ENCODE results near the gene CTDSPL.
"Not testable (repeated sequence)": the region's sequence is repeated elsewhere in the genome, so short reads cannot be mapped to it uniquely, and the experiment has no call there.

Gene CTDSPL

DNA sequence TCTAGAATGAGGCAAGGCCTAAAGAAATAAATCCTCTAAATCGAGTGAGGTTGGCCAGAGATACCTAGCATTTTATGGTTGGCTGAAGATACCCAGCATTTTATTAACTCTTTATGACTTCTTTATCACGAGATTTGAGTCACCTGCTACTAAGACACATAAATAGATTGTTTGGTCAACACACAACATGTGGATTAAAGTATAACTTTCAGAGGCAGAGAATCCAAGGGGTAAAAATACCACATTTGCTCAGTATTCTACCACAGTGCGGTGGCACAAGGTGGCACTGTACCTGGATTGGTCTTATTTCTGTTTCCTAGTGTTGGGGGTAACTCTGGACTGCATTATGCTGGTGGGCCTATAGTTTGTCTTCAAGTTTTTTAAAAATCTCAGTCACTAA lies 102.0 kb downstream of the CTDSPL start:
- DNase-seq (no peak), ATAC-seq (no peak)
- Mint-ChIP-seq H3K4me1 (no peaks in the 10 kb centered on the region), H3K9me3 (no peaks in the 10 kb centered on the region), H3K27ac (no peak overlapping the region), H3K36me3 (ENCODE audit: low read depth) (no peaks in the 10 kb centered on the region), H3K27me3 (no peaks in the 10 kb centered on the region), H3K4me3 (no peak overlapping the region)

DNA sequence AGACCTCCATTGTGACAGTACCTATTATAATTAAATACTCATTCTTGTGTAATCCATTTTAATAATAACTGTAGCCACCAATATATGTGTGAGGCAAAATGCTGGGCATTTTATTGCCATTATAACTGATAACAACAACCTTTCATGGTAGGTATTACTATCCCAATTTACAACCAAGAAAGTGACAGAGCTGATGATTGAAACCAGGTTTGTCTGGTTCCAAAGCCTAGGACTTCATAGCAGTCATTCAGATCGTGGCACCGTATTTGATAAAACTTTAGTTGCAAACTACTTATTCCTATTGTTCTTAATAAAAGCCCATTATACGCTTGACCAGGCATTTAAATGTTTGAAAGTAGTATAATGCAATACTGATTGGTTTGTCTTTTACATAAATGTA lies 102.5 kb downstream of the CTDSPL start:
- no peaks in the 10 kb centered on the region for H3K4me1 Mint-ChIP-seq
- H3K27me3 Mint-ChIP-seq: no peaks in the 10 kb centered on the region
- no peak overlapping the region for H3K27ac Mint-ChIP-seq
- no peak overlapping the region for H3K4me3 Mint-ChIP-seq
- no peaks in the 10 kb centered on the region for H3K36me3 Mint-ChIP-seq (ENCODE audit: low read depth)
- no peak for DNase-seq
- ATAC-seq: no peak
- no peaks in the 10 kb centered on the region for H3K9me3 Mint-ChIP-seq

DNA sequence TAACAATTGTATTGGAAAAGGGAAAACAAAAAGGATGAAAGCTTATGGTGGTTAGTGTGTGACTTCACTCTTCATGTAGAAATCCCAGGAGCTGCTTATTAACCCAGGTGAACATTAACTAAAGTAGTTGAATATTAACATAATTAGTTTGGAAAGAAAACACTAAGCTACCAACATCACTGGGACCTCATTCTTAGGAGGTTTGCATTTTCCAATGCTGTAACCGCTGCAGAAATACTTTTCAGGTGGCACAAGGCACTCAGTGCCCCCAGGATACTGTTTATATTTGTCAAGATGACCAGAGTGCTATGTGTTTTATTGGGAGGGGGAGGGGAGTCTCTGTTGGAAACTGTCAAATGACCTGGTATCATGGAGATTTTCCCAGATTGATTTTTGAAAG lies 103.0 kb downstream of the CTDSPL start:
- DNase-seq (no peak), ATAC-seq (no peak)
- H3K4me3 Mint-ChIP-seq: no peak overlapping the region
- no peaks in the 10 kb centered on the region for H3K9me3 Mint-ChIP-seq
- H3K4me1 Mint-ChIP-seq: no peaks in the 10 kb centered on the region
- H3K27ac Mint-ChIP-seq: no peak overlapping the region
- H3K36me3 Mint-ChIP-seq (ENCODE audit: low read depth): no peaks in the 10 kb centered on the region
- H3K27me3 Mint-ChIP-seq: no peaks in the 10 kb centered on the region

DNA sequence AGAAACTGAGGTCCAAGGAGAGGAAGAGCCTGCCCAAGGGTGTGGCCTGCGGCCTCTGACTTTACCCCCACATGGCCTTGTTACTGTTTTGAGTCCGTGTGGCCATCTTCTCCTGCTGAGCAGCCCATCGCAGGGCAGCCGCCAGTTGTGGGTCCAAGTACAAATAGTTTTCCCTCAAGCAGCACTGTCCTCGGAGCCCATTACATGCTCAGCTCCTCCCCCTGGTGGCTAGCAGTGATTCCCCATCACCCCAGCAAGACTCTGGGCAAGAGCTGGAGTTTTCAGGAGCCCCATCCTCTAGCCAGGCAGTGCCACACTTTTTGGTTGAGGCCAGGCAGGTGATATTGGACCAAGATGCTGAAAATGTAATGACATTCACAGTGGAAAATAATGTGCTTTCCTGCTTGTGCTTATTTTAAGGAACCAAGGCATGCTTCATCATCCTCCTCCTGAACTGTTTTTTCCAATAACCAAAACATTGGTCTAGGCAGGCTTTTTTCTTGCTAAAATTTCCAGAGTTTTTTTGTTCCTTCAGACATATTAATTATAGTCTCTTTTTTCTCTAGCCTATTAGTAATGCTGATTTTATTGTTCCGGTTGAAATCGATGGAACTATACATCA lies 105.7 kb downstream of the CTDSPL start:
- no peak overlapping the region for H3K4me3 Mint-ChIP-seq
- ATAC-seq: peak; percentile 75

DNA sequence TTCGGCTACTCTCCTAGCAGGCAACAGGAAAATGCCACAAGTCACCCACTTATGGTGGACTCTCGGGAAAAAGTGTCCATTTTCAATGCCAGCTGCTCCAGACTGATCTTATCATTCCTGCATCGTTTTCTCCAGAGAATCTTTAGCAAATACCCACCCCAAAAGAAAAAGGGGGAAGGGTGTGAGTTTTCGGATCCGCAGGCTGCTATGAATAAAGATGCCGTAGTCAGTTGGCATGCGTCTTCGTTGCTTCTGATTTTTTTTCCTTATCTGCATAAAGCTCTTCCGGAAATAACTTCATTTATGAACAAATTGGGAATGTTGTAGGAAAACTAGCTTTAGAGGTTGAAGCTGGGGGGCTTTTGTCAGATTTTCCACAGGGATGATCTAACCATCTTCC lies 106.5 kb downstream of the CTDSPL start:
- Mint-ChIP-seq H3K9me3 (no peaks in the 10 kb centered on the region), H3K27ac (no peak overlapping the region), H3K36me3 (ENCODE audit: low read depth) (no peaks in the 10 kb centered on the region), H3K27me3 (no peaks in the 10 kb centered on the region), H3K4me3 (no peak overlapping the region), H3K4me1 (no peaks in the 10 kb centered on the region)
- DNase-seq (no peak), ATAC-seq (no peak)

More for the DNA sequence above, 105.7 kb downstream of the CTDSPL start:
- no peaks in the 10 kb centered on the region for H3K4me1 Mint-ChIP-seq
- H3K27me3 Mint-ChIP-seq: no peaks in the 10 kb centered on the region
- DNase-seq: peak; percentile 62
- H3K36me3 Mint-ChIP-seq (ENCODE audit: low read depth): no peaks in the 10 kb centered on the region
- no peaks in the 10 kb centered on the region for H3K9me3 Mint-ChIP-seq
- no peak overlapping the region for H3K27ac Mint-ChIP-seq

DNA sequence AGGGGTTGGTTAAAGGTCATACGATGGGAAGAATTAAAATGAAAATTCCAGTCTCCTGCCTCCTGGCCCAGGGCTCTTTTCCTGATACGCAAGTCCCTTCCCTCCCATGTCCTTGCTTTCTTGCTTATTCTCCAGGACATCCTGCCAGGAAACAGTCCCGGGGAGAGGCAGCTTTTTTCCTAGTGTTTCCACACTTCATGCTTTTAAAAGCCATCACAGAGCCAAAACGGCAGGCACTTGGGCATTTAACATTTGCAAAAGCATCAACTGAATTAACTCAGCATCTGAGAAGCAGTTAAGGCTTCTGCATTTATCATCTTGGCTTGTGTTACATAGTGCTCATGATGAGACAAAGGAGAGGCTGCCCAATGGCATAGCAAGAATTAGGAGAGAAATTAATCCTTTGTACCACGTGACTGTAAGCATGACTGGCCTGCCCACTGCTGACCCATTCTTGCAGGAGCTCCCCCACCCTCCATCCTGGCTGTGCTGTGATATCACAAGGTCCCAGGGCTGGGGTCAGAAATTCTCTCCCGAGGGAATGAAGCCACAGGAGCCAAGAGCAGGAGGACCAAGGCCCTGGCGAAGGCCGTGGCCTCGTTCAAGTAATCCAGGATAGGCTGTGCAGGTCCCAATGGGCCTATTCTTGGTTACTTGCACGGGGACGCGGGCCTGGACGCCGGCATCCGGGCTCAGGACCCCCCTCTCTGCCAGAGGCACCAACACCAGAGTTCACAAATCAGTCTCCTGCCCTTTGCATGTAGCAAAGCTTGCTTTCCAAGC lies 107.3 kb downstream of the CTDSPL start:
- H3K36me3 Mint-ChIP-seq (ENCODE audit: low read depth): no peaks in the 10 kb centered on the region
- no peak for ATAC-seq
- H3K27ac Mint-ChIP-seq: no peak overlapping the region
- H3K9me3 Mint-ChIP-seq: no peaks in the 10 kb centered on the region
- no peak for DNase-seq
- H3K4me3 Mint-ChIP-seq: no peak overlapping the region
- no peaks in the 10 kb centered on the region for H3K4me1 Mint-ChIP-seq
- H3K27me3 Mint-ChIP-seq: no peaks in the 10 kb centered on the region

DNA sequence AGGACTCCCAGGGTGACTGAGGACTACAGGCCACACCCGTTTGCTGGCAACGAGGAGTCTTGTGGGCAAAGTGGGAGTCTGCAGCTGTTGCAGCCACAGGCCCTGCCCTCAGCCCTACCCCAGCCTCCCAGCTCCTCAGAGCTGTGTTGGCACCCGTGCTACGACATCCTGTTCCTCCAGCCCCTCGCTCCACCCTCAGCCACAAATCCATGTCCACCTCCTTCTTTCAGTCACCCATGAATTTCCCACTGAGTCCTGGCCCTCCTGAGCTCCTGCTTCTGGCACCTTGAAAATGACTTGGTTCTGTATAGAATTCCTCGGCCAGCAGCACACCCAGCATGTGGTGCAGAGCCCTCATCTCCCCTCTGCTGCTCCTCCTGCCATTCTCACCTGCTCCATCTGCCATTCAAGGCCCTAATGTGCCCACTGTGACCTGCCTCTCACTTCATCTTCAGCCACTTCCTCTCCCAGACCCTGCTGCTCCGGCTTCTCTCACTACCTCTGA lies 108.0 kb downstream of the CTDSPL start:
- ATAC-seq (no peak), DNase-seq (no peak)
- H3K4me3 Mint-ChIP-seq: no peak overlapping the region
- no peaks in the 10 kb centered on the region for H3K9me3 Mint-ChIP-seq
- no peak overlapping the region for H3K27ac Mint-ChIP-seq
- H3K4me1 Mint-ChIP-seq: peaks cover 2% of the 10 kb centered on the region
- H3K27me3 Mint-ChIP-seq: no peaks in the 10 kb centered on the region
- H3K36me3 Mint-ChIP-seq (ENCODE audit: low read depth): no peaks in the 10 kb centered on the region

DNA sequence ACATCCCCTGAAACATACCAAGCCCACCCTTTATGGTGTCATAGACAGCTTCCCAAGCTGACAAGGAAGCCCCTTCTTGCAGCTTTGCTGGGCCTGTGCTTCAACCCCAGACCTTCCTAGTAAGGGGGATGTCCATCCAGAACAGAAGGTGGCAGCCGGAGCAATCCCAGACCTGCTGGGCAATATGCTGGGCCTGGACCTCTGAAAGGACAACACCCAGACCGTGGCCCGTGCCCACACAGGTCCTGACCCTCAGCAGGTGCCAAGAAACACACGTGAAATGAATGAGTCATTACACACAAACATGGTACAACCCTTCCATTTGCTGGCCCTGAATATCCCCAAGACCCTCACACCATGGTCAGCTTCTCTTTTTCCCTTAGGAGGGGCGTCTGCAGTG lies 109.1 kb downstream of the CTDSPL start:
- H3K4me3 Mint-ChIP-seq: no peak overlapping the region
- H3K27ac Mint-ChIP-seq: no peak overlapping the region
- ATAC-seq (no peak), DNase-seq (no peak)
- no peaks in the 10 kb centered on the region for H3K27me3 Mint-ChIP-seq
- no peaks in the 10 kb centered on the region for H3K36me3 Mint-ChIP-seq (ENCODE audit: low read depth)
- peaks cover 6% of the 10 kb centered on the region for H3K4me1 Mint-ChIP-seq
- H3K9me3 Mint-ChIP-seq: no peaks in the 10 kb centered on the region

DNA sequence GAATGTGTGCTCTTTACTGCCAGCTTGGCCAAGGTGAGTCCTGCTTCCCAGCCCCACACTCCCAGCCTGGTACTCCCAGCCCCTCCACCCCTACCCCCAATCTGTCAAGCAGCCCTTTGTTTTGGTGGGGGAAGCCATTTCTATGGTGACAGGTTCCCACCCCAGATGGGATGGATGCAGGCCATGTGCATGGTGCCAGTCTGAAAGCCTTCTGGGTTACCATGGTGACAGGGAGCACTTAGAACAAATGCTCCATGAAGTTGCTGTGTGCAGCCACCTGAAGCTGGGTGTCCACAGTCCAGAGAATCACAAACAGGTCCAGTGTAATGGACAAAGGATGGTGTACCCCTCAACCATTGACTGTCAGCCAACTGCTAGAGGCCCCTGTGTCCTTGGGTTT lies 109.8 kb downstream of the CTDSPL start:
- H3K4me1 Mint-ChIP-seq: peaks cover 6% of the 10 kb centered on the region
- H3K27ac Mint-ChIP-seq: no peak overlapping the region
- H3K36me3 Mint-ChIP-seq (ENCODE audit: low read depth): no peaks in the 10 kb centered on the region
- H3K9me3 Mint-ChIP-seq: no peaks in the 10 kb centered on the region
- ATAC-seq (no peak), DNase-seq (no peak)
- H3K4me3 Mint-ChIP-seq: no peak overlapping the region
- H3K27me3 Mint-ChIP-seq: no peaks in the 10 kb centered on the region

DNA sequence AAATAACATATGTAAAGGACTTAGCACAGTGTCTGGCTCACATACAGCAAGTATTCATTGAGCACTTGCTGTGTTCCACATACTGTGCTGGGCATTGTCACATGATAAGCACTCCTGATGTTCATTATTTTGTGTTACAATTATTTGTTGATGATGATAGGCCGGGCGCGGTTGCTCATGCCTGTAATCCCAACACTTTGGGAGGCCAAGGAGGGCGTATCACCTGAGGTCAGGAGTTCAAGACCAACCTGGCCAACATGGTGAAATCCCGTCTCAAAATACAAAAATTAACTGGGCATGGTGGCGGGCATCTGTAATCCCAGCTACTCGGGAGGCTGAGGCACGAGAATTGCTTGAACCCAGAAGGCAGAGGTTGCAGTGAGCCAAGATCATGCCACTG lies 110.4 kb downstream of the CTDSPL start:
- not testable (repeated sequence) for H3K27me3 Mint-ChIP-seq; H3K4me1 Mint-ChIP-seq; H3K36me3 Mint-ChIP-seq (ENCODE audit: low read depth); ATAC-seq; H3K4me3 Mint-ChIP-seq; H3K27ac Mint-ChIP-seq; DNase-seq; H3K9me3 Mint-ChIP-seq

DNA sequence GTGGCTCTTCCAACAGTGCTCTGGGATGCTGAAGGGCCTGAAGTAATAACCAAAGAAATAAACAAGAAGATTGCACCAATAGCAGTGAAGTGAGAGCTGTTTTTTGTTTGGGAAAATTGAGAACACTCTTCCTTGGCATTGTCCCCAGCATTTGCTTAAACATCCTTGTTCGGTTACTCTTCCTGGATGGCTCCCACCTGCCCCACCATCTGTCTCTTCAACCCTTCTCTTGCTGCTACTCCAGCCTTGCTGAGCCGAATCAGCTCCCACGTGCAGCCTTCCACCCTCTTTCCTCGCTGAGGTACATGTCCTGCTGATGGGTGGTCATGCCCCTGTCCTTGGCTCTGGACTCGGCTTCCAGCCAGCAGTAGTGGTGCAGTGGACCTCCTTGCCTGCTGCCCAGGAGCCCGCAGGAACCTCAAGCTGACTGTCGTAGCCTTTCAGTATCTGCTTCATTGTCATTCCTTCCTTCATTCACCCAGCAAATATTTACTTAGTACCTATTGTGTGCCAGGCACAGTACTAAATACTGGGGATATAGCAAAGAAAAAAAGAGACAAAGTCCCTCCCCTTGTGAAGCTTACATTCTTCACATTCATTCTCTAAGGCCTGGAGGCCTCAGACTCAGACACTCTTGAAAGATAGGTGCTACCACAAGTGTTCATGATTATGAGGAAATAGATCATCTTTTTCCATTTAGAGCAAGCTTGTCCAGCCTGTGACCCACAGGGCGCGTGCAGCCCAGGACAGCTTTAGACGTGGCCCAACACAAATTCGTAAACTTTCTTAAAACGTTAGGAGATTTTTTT lies 111.8 kb downstream of the CTDSPL start:
- ATAC-seq: no peak
- Mint-ChIP-seq H3K27ac (no peak overlapping the region), H3K36me3 (ENCODE audit: low read depth) (no peaks in the 10 kb centered on the region), H3K27me3 (no peaks in the 10 kb centered on the region), H3K4me1 (peaks cover 6% of the 10 kb centered on the region), H3K4me3 (no peak overlapping the region), H3K9me3 (no peaks in the 10 kb centered on the region)
- DNase-seq: no peak

DNA sequence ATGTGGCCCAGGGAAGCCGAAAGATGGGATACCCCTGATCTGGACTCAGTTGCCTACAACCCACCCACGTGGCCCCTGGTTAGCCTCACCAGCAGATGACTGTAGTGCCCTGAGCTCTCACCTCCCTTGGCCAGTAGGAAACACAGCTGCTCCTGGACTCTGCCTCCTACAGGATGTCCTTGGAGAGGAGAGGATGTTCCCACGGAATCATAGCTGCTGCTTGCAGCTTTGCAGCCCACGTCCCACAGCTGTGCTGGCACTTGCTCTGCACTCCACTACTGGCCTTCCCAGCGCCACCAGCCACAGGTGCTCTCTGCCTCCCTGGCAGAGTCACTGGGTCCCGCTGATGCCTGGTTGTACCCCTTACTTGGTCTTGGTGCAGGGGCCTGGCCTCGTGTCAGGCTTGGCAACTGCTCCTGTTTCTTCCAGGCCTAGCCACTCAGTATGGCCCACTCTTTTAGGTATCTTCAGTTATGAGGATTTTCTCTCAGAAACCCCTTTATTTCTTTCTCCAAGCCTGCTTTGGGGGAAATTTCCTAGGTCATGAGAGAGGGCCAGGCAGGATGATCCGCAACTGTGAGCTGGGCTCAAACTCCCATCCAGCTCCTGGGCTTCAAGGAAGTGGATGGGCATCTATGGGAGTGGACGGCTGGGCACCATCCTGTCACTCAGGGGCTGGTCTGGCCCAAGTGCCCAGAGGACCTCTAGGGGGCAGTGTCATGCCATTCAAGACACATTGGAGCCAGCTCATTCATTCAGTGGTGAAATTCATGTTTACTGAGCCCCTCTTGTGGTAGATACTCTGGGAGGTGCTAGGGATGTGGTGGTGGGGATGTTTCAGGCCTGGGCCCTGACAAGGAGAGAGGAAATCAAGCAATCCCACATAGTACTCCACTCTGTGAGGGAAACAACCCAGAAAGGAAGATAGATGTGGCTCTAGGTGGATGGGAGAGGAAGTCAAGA lies 112.7 kb downstream of the CTDSPL start:
- Mint-ChIP-seq H3K4me3 (no peak overlapping the region), H3K4me1 (peaks cover 6% of the 10 kb centered on the region), H3K27ac (no peak overlapping the region), H3K9me3 (no peaks in the 10 kb centered on the region), H3K36me3 (ENCODE audit: low read depth) (no peaks in the 10 kb centered on the region), H3K27me3 (no peaks in the 10 kb centered on the region)
- DNase-seq: peak; percentile 73
- ATAC-seq: peak; percentile 87

DNA sequence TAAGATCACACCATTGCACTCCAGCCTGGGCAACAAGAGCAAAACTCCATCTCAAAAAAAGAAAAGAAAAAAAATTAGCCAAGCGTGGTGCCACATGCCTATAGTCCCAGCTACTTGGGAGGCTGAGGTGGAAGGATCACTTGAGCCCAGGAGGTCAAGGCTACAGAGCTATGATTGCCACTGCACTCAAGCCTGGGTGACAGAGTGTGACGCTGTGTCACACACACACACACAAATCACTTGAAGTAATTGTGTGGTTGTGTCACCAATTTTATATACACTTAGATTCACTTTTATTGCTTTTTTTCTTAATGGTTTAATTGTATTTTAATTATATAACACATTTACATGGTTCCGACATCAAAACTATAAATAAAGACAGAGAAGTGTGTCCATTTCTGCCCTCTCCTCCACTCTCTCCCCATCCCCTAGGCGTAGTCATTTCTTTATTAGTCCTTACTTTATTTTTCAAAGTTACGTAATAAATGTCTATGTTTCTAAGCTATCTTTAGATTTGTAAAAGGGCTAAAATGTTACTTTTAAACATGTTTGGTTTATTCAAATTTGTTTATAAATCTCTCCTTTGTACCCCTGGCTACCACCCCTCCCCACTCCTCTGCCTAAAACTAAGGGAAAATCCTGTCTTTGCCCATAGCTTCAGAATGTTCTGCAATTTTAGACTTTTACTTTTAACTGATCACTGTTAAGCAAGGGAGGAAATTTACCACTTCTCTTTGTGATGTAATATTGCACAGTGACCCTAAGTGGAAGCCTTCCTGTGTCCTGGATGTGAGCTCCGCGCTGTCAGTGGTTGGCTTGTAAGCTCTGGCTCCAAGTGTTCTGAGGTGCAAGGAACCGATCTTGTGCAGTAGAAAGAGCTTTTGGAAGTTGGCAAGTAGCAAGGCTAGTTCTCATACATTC lies 118.1 kb downstream of the CTDSPL start:
- no peaks in the 10 kb centered on the region for H3K9me3 Mint-ChIP-seq

More for the DNA sequence above, 118.1 kb downstream of the CTDSPL start:
- peaks cover 3% of the 10 kb centered on the region for H3K4me1 Mint-ChIP-seq
- no peaks in the 10 kb centered on the region for H3K27me3 Mint-ChIP-seq
- no peak overlapping the region for H3K27ac Mint-ChIP-seq
- no peaks in the 10 kb centered on the region for H3K36me3 Mint-ChIP-seq (ENCODE audit: low read depth)
- no peak overlapping the region for H3K4me3 Mint-ChIP-seq
- ATAC-seq (no peak), DNase-seq (no peak)

Measured in activated naive CD8-positive, alpha-beta T cell treated with anti-CD3 and anti-CD28 coated beads, Interleukin-2, amount 50 U/mL, for 24 hours (primary cell).